Activated naive CD4-positive, alpha-beta T cell treated with anti-CD3 and anti-CD28 coated beads for 36 hours (primary cell): ENCODE data around the gene LTO1. TPM values are rescaled to one million over a fixed set of nuclear protein-coding genes. Genes with fewer than 3 reads are reported as not detected.
"Not testable (repeated sequence)": the region's sequence is repeated elsewhere in the genome, so short reads cannot be mapped to it uniquely, and the experiment has no call there.

Experiments used
- CTCF ChIA-PET: fragments of 350-600 bp; sonication (Branson Sonifier 250); formaldehyde crosslinking; loops from one replicate; lab custom pipeline; 2021; ENCODE audit warnings: antibody characterized with exemption; lab: Charles Lee
- DNase-seq: peaks from one replicate; pipeline ENCODE4 v3.0.0-alpha.2; 2020
- H3K27ac Mint-ChIP-seq: one replicate; pipeline ENCODE4 v1.8.0; 2021; ENCODE audit warnings: mild to moderate bottlenecking, mixed read lengths
- H3K27me3 Mint-ChIP-seq: one replicate; pipeline ENCODE4 v1.8.0; 2021; ENCODE audit warnings: low read depth, mixed read lengths
- H3K36me3 Mint-ChIP-seq: one replicate; pipeline ENCODE4 v1.8.0; 2021; ENCODE audit warnings: low read depth, mixed read lengths
- H3K4me1 Mint-ChIP-seq: one replicate; pipeline ENCODE4 v1.8.0; 2021; ENCODE audit warnings: low read depth, mixed read lengths
- H3K4me3 Mint-ChIP-seq: one replicate; pipeline ENCODE4 v1.8.0; 2021; ENCODE audit warnings: mild to moderate bottlenecking, moderate library complexity, mixed read lengths
- H3K9me3 Mint-ChIP-seq: one replicate; pipeline ENCODE4 v1.8.0; 2021; ENCODE audit warnings: mixed read lengths
- intact Hi-C: fragments of 100-400 bp; cut with micrococcal nuclease; formaldehyde crosslinking; loops from one replicate; pipeline ENCODE4 v1.15.1; 2023
- total RNA-seq, 2 experiments: library from RNA; stranded (reverse); gene quantifications; one replicate each; pipeline ENCODE4 v1.2.3, GENCODE V29; 2021

The LTO1 gene
- total RNA-seq, 2 experiments from 2014 or later: 14.8 to 14.9 TPM

DNA sequence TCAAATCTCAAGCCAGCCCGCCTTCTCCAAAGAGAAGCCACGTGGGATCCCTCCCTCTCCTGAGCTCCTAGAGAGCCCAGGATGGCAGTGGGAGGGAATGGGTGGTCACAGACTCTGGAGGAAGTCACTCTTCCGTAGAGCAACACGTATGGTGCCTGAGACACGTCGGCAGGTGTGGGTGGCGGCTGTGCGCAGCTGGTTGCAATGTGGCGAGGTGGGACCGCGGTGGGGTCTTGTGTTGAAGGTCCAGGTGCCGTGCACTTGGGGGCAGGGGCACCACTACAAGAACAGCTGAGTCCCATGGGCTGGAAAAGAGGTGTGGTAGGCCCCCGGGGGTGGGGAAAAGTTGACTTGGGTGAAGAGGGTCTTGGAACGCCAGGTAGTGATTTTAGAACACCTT is 47.6 kb downstream of the LTO1 start:
- Mint-ChIP-seq H3K4me1 (no peaks in the 10 kb centered on the region), H3K9me3 (peaks cover 7% of the 10 kb centered on the region), H3K27ac (no peak overlapping the region), H3K36me3 (no peaks in the 10 kb centered on the region), H3K27me3 (peaks cover 7% of the 10 kb centered on the region), H3K4me3 (no peak overlapping the region)
- intact Hi-C loops: no loop called here
- CTCF ChIA-PET: no interaction called here
- DNase-seq: no peak

- intact Hi-C loops: no loop called here
- CTCF ChIA-PET: no interaction called here
- no peaks in the 10 kb centered on the region for H3K36me3 Mint-ChIP-seq
- peaks cover 7% of the 10 kb centered on the region for H3K9me3 Mint-ChIP-seq
- H3K27ac Mint-ChIP-seq: no peak overlapping the region
- H3K4me3 Mint-ChIP-seq: no peak overlapping the region
- peaks cover 7% of the 10 kb centered on the region for H3K27me3 Mint-ChIP-seq
- DNase-seq: no peak
- H3K4me1 Mint-ChIP-seq: no peaks in the 10 kb centered on the region
Observed at GRCh38 chr11:69625476-69625875, 49.7 kb downstream of the LTO1 start.

- no peaks in the 10 kb centered on the region for H3K36me3 Mint-ChIP-seq
- H3K4me3 Mint-ChIP-seq: no peak overlapping the region
- no peaks in the 10 kb centered on the region for H3K4me1 Mint-ChIP-seq
- no peak for DNase-seq
- intact Hi-C loops: no loop called here
- CTCF ChIA-PET: no interaction called here
- H3K27ac Mint-ChIP-seq: no peak overlapping the region
- H3K9me3 Mint-ChIP-seq: no peaks in the 10 kb centered on the region
- peaks cover 7% of the 10 kb centered on the region for H3K27me3 Mint-ChIP-seq
Observed at GRCh38 chr11:69624293-69624692, 50.9 kb downstream of the LTO1 start.

- H3K4me3 Mint-ChIP-seq, CTCF ChIA-PET, H3K4me1 Mint-ChIP-seq, H3K9me3 Mint-ChIP-seq, intact Hi-C loops, DNase-seq, H3K27me3 Mint-ChIP-seq, H3K27ac Mint-ChIP-seq, H3K36me3 Mint-ChIP-seq: not testable (repeated sequence)
Observed at GRCh38 chr11:69622097-69622681, 53.0 kb downstream of the LTO1 start.

GRCh38 chr11:69620683-69621290 is 54.4 kb downstream of the LTO1 start:
- no peak for DNase-seq
- Mint-ChIP-seq H3K27me3 (peaks cover 8% of the 10 kb centered on the region), H3K4me1 (no peaks in the 10 kb centered on the region), H3K9me3 (no peaks in the 10 kb centered on the region), H3K36me3 (no peaks in the 10 kb centered on the region), H3K4me3 (no peak overlapping the region), H3K27ac (no peak overlapping the region)
- CTCF ChIA-PET: no interaction called here
- intact Hi-C loops: no loop called here

DNA sequence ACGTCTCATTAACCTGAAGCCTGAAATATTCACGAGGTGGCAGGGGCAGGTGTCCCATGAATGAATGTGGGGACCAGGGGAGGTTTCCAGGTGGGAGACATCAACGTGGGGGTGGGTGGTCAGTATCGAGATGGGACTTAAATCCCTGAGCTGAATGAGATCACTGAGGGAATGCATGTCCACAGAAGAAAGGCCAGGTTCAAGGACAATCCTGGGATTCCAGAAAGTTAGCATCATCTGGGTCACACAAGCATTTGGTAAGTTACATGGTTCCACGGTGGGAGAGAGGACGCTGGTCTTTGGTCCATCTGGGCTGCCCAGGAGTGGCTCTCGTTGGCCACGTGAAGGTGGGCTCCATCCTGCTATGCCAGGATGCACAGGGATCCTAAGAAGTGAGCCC is 56.9 kb downstream of the LTO1 start:
- intact Hi-C loops: no loop called here
- no peaks in the 10 kb centered on the region for H3K36me3 Mint-ChIP-seq
- no peak overlapping the region for H3K4me3 Mint-ChIP-seq
- DNase-seq: no peak
- H3K27ac Mint-ChIP-seq: no peak overlapping the region
- CTCF ChIA-PET: no interaction called here
- no peaks in the 10 kb centered on the region for H3K4me1 Mint-ChIP-seq
- H3K27me3 Mint-ChIP-seq: peaks cover 2% of the 10 kb centered on the region
- H3K9me3 Mint-ChIP-seq: no peaks in the 10 kb centered on the region

- CTCF ChIA-PET: no interaction called here
- no peak for DNase-seq
- Mint-ChIP-seq H3K4me1 (no peaks in the 10 kb centered on the region), H3K27me3 (peaks cover 2% of the 10 kb centered on the region), H3K9me3 (no peaks in the 10 kb centered on the region), H3K27ac (no peak overlapping the region), H3K36me3 (no peaks in the 10 kb centered on the region), H3K4me3 (no peak overlapping the region)
- intact Hi-C loops: no loop called here
Observed at GRCh38 chr11:69617682-69618081, 57.5 kb downstream of the LTO1 start.

- no peak for DNase-seq
- Mint-ChIP-seq H3K36me3 (no peaks in the 10 kb centered on the region), H3K4me1 (no peaks in the 10 kb centered on the region), H3K9me3 (no peaks in the 10 kb centered on the region), H3K27ac (no peak overlapping the region), H3K4me3 (no peak overlapping the region), H3K27me3 (peaks cover 2% of the 10 kb centered on the region)
- intact Hi-C loops: no loop called here
- CTCF ChIA-PET: no interaction called here
Observed at GRCh38 chr11:69617220-69617619, 57.9 kb downstream of the LTO1 start.

Other genes with a start within 250 kb of the LTO1 start
- gene LINC01488, start 193.7 kb downstream of the LTO1 start, total RNA-seq: not detected
- under 1 TPM; 0.22 to 0.74 TPM for gene CCND1, start 34.2 kb downstream of the LTO1 start, total RNA-seq
- gene FGF19, start 28.7 kb upstream of the LTO1 start, total RNA-seq: under 1 TPM in 1 of 2 experiments, not detected in 1; 0.10 TPM
- gene FGF4, start 100.0 kb upstream of the LTO1 start, total RNA-seq: not detected
- not detected for gene FGF3, start 144.1 kb upstream of the LTO1 start, total RNA-seq